ENCODE measurements around the gene ARHGAP29. TPM values are rescaled to one million over a fixed set of nuclear protein-coding genes. Genes with fewer than 3 reads are reported as not detected.
A peak's percentile ranks its signal among the peaks of the same experiment; 100 is the strongest.

The ARHGAP29 gene
- total RNA-seq, 1 experiment from 2014 or later = 197 TPM

DNA sequence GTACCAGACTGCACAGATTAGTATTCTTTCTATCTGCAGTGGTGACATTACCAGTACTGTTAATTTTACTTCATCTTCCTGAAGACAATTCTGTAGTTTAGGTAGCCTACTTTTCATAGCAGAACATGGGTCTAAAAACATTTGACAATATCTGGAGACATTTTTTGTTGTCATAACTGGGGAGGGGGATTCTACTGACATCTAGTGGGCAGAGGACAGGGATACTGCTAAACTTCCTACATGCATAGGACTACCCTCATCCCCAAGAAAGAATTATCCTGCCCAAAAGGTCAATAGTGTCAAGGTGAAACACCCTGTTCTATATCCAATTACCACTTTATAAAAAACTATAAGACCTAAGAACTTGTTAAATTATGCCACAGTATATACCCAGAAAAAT lies 3.4 kb upstream of the ARHGAP29 start:
- in situ Hi-C loops (cut with HindIII; ENCODE audit: low pct_unique_long_range_greater_than_20kb, low sequenced_read_pairs) = no loop called here
- Histone ChIP-seq H3K4me3 (ENCODE audit: low read depth in 2 of 2, low read length in 2 of 2) (no peak overlapping the region), H3K27ac (ENCODE audit: low read length) (peak overlapping the region; percentile 99), H3K9me3 (ENCODE audit: control insufficient read depth, insufficient read depth, low read depth, low read length) (peaks cover 5% of the 10 kb centered on the region; the same call in 1 of the 2 replicates), H3K4me1 (ENCODE audit: control insufficient read depth, insufficient read depth, low read length) (peaks cover 36% of the 10 kb centered on the region), H3K36me3 (ENCODE audit: control insufficient read depth, insufficient read depth, low read length) (peaks cover 9% of the 10 kb centered on the region; the same call in 1 of the 2 replicates), H3K27me3 (ENCODE audit: control insufficient read depth, insufficient read depth, low read length) (no peaks in the 10 kb centered on the region)
- ChIA-PET CTCF (no interaction called here), POLR2A (interaction anchor here (0.5 to 0.6 kb wide), 2 partner anchors 72 to 331 kb away, joined by 3 read pairs; partner anchors contain the start of gene GCLM)
- DNase-seq (ENCODE audit: low read depth, low spot score) (no peak), ATAC-seq (no peak)
- intact Hi-C loops (cut with micrococcal nuclease; ENCODE audit: unreplicated experiment) = no loop called here
- TF ChIP-seq, protein P1, sequence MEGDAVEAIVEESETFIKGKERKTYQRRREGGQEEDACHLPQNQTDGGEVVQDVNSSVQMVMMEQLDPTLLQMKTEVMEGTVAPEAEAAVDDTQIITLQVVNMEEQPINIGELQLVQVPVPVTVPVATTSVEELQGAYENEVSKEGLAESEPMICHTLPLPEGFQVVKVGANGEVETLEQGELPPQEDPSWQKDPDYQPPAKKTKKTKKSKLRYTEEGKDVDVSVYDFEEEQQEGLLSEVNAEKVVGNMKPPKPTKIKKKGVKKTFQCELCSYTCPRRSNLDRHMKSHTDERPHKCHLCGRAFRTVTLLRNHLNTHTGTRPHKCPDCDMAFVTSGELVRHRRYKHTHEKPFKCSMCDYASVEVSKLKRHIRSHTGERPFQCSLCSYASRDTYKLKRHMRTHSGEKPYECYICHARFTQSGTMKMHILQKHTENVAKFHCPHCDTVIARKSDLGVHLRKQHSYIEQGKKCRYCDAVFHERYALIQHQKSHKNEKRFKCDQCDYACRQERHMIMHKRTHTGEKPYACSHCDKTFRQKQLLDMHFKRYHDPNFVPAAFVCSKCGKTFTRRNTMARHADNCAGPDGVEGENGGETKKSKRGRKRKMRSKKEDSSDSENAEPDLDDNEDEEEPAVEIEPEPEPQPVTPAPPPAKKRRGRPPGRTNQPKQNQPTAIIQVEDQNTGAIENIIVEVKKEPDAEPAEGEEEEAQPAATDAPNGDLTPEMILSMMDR (IDR thresholded peaks at IDR 0.05) = peak; percentile 49; the same call in 1 of the 2 replicates
- TF ChIP-seq POLR2AphosphoS5 (IDR thresholded peaks at IDR 0.05; ENCODE audit: low read depth, low read length) = no peak
- BruUV-seq (replicated peaks) = no TSS peak

DNA sequence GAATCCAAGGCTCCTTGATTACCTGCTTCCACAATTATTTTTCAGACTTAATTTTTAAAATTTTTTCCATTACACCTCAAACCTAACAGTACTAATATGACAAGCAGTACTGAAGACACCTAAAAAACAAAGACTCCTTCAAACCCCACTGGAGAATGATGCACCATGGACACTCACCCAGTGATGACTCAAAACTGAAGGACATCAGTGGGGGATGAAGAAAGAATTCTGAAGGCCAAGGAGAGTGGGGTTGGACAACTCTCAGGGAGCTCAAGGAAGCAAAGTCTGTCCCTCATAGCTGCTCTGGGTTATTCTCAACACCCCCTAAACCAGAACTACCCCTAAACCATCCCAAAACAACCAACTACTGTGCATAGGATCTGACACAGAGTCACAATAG lies 2.4 kb upstream of the ARHGAP29 start:
- no TSS peak for BruUV-seq (replicated peaks)
- intact Hi-C loops (cut with micrococcal nuclease; ENCODE audit: unreplicated experiment) = loop anchor here (10.0 kb wide), 1 partner anchor 195 kb away; no protein-coding TSS in a partner anchor
- Histone ChIP-seq H3K27ac (ENCODE audit: low read length) (peak overlapping the region; percentile 99), H3K4me3 (ENCODE audit: low read depth in 2 of 2, low read length in 2 of 2) (peak overlapping the region in 1 of 2 experiments; percentile 4; a peak in 2 of 4 replicates), H3K9me3 (ENCODE audit: control insufficient read depth, insufficient read depth, low read depth, low read length) (peaks cover 5% of the 10 kb centered on the region; the same call in 1 of the 2 replicates), H3K36me3 (ENCODE audit: control insufficient read depth, insufficient read depth, low read length) (peaks cover 9% of the 10 kb centered on the region; the same call in 1 of the 2 replicates), H3K27me3 (ENCODE audit: control insufficient read depth, insufficient read depth, low read length) (no peaks in the 10 kb centered on the region), H3K4me1 (ENCODE audit: control insufficient read depth, insufficient read depth, low read length) (peaks cover 36% of the 10 kb centered on the region)
- no peak for DNase-seq (ENCODE audit: low read depth, low spot score)
- TF ChIP-seq TCF7L2 (IDR thresholded peaks at IDR 0.05; ENCODE audit: low read depth, low read length) = no peak
- TF ChIP-seq, protein P2, sequence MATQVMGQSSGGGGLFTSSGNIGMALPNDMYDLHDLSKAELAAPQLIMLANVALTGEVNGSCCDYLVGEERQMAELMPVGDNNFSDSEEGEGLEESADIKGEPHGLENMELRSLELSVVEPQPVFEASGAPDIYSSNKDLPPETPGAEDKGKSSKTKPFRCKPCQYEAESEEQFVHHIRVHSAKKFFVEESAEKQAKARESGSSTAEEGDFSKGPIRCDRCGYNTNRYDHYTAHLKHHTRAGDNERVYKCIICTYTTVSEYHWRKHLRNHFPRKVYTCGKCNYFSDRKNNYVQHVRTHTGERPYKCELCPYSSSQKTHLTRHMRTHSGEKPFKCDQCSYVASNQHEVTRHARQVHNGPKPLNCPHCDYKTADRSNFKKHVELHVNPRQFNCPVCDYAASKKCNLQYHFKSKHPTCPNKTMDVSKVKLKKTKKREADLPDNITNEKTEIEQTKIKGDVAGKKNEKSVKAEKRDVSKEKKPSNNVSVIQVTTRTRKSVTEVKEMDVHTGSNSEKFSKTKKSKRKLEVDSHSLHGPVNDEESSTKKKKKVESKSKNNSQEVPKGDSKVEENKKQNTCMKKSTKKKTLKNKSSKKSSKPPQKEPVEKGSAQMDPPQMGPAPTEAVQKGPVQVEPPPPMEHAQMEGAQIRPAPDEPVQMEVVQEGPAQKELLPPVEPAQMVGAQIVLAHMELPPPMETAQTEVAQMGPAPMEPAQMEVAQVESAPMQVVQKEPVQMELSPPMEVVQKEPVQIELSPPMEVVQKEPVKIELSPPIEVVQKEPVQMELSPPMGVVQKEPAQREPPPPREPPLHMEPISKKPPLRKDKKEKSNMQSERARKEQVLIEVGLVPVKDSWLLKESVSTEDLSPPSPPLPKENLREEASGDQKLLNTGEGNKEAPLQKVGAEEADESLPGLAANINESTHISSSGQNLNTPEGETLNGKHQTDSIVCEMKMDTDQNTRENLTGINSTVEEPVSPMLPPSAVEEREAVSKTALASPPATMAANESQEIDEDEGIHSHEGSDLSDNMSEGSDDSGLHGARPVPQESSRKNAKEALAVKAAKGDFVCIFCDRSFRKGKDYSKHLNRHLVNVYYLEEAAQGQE (IDR thresholded peaks at IDR 0.05; ENCODE audit: insufficient read depth in 1 of 2, low read depth in 2 of 2, low read length in 1 of 2) = no peak
- no peak for TF ChIP-seq SIN3A (IDR thresholded peaks at IDR 0.05; ENCODE audit: borderline replicate concordance, insufficient read depth, low read depth, low read length)
- no peak for TF ChIP-seq POLR2AphosphoS5 (IDR thresholded peaks at IDR 0.05; ENCODE audit: low read depth, low read length)
- TF ChIP-seq, protein P1 (IDR thresholded peaks at IDR 0.05) = no peak
- POLR2A ChIA-PET = no interaction called here
- in situ Hi-C loops (cut with HindIII; ENCODE audit: low pct_unique_long_range_greater_than_20kb, low sequenced_read_pairs) = no loop called here
- CTCF ChIA-PET = no interaction called here
- ATAC-seq = no peak

All from Panc1 (cell line).